AG10803 (cell line): ENCODE measurements around the gene RBBP4.

ENCODE experiments used
- DNase-seq: peaks from one replicate; pipeline ENCODE4 v3.0.0; 2010; ENCODE audit warnings: low read depth
- H3K4me3 ChIP-seq: 2 replicates; pipeline ENCODE4 v1.5.1; 2011; ENCODE audit warnings: mild to moderate bottlenecking, low read length, control low read depth
- TF ChIP-seq, protein P1 (sequence below): conservative IDR thresholded peaks from 2 replicates; pipeline ENCODE4 v1.5.1; 2011; ENCODE audit warnings: mild to moderate bottlenecking, low read length, control low read depth, inconsistent platforms

RBBP4 gene

GRCh38 chr1:32728413-32729077 lies 77.5 kb downstream of the RBBP4 start:
- no peak for DNase-seq
- no peak overlapping the region for H3K4me3 ChIP-seq
- TF ChIP-seq, protein P1, sequence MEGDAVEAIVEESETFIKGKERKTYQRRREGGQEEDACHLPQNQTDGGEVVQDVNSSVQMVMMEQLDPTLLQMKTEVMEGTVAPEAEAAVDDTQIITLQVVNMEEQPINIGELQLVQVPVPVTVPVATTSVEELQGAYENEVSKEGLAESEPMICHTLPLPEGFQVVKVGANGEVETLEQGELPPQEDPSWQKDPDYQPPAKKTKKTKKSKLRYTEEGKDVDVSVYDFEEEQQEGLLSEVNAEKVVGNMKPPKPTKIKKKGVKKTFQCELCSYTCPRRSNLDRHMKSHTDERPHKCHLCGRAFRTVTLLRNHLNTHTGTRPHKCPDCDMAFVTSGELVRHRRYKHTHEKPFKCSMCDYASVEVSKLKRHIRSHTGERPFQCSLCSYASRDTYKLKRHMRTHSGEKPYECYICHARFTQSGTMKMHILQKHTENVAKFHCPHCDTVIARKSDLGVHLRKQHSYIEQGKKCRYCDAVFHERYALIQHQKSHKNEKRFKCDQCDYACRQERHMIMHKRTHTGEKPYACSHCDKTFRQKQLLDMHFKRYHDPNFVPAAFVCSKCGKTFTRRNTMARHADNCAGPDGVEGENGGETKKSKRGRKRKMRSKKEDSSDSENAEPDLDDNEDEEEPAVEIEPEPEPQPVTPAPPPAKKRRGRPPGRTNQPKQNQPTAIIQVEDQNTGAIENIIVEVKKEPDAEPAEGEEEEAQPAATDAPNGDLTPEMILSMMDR: no peak

- DNase-seq: no peak
- TF ChIP-seq, protein P1: no peak
Observed at GRCh38 chr1:32729254-32730046, 78.4 kb downstream of the RBBP4 start.

DNA sequence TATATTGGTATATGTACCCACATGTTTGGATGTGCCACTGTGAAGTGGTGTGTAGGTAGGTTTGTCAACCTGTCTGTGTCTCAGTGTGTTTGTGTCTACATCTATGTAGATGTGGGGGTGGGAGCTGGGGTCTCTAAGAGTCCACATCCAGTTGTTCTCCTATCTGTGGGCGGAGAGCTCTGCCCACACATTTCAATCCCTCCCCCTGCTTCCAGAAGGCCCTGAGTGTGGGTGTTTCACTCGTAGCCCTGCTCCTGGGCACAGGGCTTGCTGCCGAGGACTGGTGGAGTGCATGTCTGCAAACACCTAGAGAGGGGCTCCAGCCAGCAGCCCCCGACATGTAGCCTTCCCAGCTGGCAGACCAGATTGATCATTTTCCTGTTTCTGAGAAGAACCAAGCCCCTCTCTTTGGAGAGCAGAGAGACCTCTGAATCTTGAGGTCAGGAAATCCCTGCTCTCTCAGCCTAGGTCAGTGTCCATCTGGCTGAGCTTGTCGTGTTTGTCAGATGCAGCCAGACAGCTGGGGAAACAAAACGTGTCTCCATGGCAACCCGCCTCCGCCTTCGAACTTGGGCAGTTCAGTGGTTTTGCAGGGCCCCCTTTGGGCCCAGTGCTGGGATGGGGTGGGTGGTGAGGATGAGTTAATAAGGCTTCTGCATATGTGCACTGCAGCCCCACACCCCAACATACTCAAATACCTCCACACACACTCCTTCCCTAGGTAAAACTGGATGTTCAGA lies 82.7 kb downstream of the RBBP4 start:
- no peak overlapping the region for H3K4me3 ChIP-seq
- DNase-seq: peak; percentile 16
- TF ChIP-seq, protein P1: no peak

More at GRCh38 chr1:32729254-32730046, 78.4 kb downstream of the RBBP4 start:
- no peak overlapping the region for H3K4me3 ChIP-seq
